ENCODE results near the gene ACOX3. TPM values are rescaled to one million over a fixed set of nuclear protein-coding genes. Genes with fewer than 3 reads are reported as not detected.
"Not testable (repeated sequence)": the region's sequence is repeated elsewhere in the genome, so short reads cannot be mapped to it uniquely, and the experiment has no call there.

Gene ACOX3
- total RNA-seq, 2 experiments from 2014 or later = 24.2 to 27.8 TPM

GRCh38 chr4:8343262-8343966 is 97.1 kb downstream of the ACOX3 start:
- no peaks in the 10 kb centered on the region for H3K4me1 Mint-ChIP-seq (ENCODE audit: low read depth)
- TF ChIP-seq, protein P1, sequence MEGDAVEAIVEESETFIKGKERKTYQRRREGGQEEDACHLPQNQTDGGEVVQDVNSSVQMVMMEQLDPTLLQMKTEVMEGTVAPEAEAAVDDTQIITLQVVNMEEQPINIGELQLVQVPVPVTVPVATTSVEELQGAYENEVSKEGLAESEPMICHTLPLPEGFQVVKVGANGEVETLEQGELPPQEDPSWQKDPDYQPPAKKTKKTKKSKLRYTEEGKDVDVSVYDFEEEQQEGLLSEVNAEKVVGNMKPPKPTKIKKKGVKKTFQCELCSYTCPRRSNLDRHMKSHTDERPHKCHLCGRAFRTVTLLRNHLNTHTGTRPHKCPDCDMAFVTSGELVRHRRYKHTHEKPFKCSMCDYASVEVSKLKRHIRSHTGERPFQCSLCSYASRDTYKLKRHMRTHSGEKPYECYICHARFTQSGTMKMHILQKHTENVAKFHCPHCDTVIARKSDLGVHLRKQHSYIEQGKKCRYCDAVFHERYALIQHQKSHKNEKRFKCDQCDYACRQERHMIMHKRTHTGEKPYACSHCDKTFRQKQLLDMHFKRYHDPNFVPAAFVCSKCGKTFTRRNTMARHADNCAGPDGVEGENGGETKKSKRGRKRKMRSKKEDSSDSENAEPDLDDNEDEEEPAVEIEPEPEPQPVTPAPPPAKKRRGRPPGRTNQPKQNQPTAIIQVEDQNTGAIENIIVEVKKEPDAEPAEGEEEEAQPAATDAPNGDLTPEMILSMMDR (IDR thresholded peaks at IDR 0.05) = no peak
- intact Hi-C loops (cut with micrococcal nuclease) = no loop called here
- H3K27ac Mint-ChIP-seq = no peak overlapping the region
- ATAC-seq = no peak
- H3K27me3 Mint-ChIP-seq = peaks cover 2% of the 10 kb centered on the region
- no peak overlapping the region for H3K4me3 Mint-ChIP-seq
- DNase-seq = no peak
- no peaks in the 10 kb centered on the region for H3K9me3 Mint-ChIP-seq
- ChIA-PET CTCF (no interaction called here), POLR2A (no interaction called here)
- H3K36me3 Mint-ChIP-seq (ENCODE audit: low read depth) = no peaks in the 10 kb centered on the region

- Mint-ChIP-seq H3K27me3 (peaks cover 6% of the 10 kb centered on the region), H3K36me3 (ENCODE audit: low read depth) (no peaks in the 10 kb centered on the region), H3K4me3 (no peak overlapping the region), H3K9me3 (no peaks in the 10 kb centered on the region), H3K4me1 (ENCODE audit: low read depth) (no peaks in the 10 kb centered on the region), H3K27ac (no peak overlapping the region)
- intact Hi-C loops (cut with micrococcal nuclease) = no loop called here
- TF ChIP-seq, protein P1 (IDR thresholded peaks at IDR 0.05) = no peak
- no peak for ATAC-seq
- CTCF ChIA-PET = no interaction called here
- POLR2A ChIA-PET = no interaction called here
- DNase-seq = no peak
Observed at GRCh38 chr4:8342651-8343261, 97.8 kb downstream of the ACOX3 start.

DNA sequence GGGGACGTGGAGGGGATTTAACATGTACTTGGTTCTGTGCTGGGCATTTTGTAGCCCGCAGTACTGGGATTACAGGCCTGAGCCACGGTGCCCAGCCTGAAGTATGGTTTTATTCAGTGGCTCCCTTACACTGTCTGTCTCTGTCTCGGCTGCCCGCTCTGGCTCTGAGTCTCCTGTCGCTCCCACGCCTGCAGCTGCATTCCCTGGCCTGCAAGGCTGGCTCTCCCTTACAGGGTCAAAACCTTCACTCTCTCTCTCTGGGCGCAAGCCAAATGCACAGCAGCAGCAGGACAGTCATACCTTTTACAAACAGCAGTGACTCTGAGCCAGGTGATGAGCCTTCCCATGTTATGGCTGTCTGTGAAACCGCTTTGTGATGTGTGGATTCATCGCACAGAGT is 98.8 kb downstream of the ACOX3 start:
- Mint-ChIP-seq H3K4me3 (no peak overlapping the region), H3K4me1 (ENCODE audit: low read depth) (no peaks in the 10 kb centered on the region), H3K27ac (no peak overlapping the region), H3K36me3 (ENCODE audit: low read depth) (no peaks in the 10 kb centered on the region), H3K27me3 (peaks cover 6% of the 10 kb centered on the region), H3K9me3 (peaks cover 2% of the 10 kb centered on the region)
- intact Hi-C loops (cut with micrococcal nuclease) = no loop called here
- CTCF ChIA-PET = no interaction called here
- DNase-seq (no peak), ATAC-seq (no peak)
- TF ChIP-seq, protein P1 (IDR thresholded peaks at IDR 0.05) = no peak
- POLR2A ChIA-PET = no interaction called here

DNA sequence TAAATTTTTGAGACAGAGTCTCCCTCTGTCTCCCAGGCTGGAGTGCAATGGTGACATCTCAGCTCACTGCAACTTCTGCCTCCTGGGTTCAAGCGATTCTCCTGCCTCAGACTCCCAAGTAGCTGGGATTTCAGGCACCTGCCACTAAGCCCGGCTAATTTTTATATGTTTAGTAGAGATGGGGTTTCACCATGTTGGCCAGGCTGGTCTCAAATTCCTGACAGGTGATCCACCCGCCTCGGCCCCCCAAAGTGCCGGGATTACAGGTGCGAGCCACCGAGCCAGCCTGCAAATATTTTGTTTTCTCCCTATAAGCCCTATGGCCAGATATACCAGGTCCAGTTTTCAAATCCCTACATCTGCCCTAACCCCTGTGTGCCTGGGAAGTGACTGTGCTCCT is 99.2 kb downstream of the ACOX3 start:
- H3K4me1 Mint-ChIP-seq (ENCODE audit: low read depth); ATAC-seq; H3K36me3 Mint-ChIP-seq (ENCODE audit: low read depth); POLR2A ChIA-PET; H3K27me3 Mint-ChIP-seq; H3K27ac Mint-ChIP-seq; intact Hi-C loops (cut with micrococcal nuclease); CTCF ChIA-PET; H3K9me3 Mint-ChIP-seq; H3K4me3 Mint-ChIP-seq; DNase-seq: not testable (repeated sequence)

DNA sequence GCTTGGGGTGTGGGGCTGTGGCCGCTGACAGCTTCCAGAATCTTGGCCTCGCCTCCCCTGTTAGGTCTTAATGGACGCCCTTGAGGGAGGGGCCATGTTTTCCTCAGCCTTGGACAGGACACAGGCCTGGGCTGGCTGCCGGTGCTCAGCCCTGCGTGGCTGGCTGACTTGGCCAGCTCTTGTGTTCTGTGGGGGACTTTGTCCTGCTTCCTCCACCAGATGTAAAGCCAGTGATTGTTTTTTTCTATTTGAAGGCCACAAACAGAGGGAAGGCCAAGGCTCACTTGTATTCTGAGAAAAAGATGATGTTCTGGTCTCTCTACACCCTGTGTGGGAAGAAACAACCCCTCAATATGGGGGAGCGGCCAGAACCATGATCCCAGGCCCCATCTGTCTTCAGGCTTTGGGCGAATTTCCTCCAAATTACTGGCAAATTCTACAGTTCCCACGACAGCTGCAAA is 99.7 kb downstream of the ACOX3 start:
- TF ChIP-seq, protein P1 (IDR thresholded peaks at IDR 0.05) = no peak
- Mint-ChIP-seq H3K36me3 (ENCODE audit: low read depth) (no peaks in the 10 kb centered on the region), H3K4me1 (ENCODE audit: low read depth) (no peaks in the 10 kb centered on the region), H3K4me3 (no peak overlapping the region), H3K9me3 (peaks cover 9% of the 10 kb centered on the region), H3K27me3 (peaks cover 6% of the 10 kb centered on the region), H3K27ac (no peak overlapping the region)
- POLR2A ChIA-PET = no interaction called here
- intact Hi-C loops (cut with micrococcal nuclease) = no loop called here
- DNase-seq = no peak
- no peak for ATAC-seq
- CTCF ChIA-PET = no interaction called here

All from activated CD8-positive, alpha-beta T cell treated with anti-CD3 and anti-CD28 coated beads for 36 hours (primary cell).